Activated T-cell treated with anti-CD3 and anti-CD28 coated beads, Interleukin-2, amount 50 U/mL, for 72 hours (primary cell): ENCODE measurements around the gene COX6A2. TPM values are rescaled to one million over a fixed set of nuclear protein-coding genes. Genes with fewer than 3 reads are reported as not detected.
"Not testable (repeated sequence)": the region's sequence is repeated elsewhere in the genome, so short reads cannot be mapped to it uniquely, and the experiment has no call there.

Experiments used
- ATAC-seq, 2 donors: fragments of 150-1000 bp; cut with Tn5 transposase; replicated peaks in 1 of 2; 2 replicates each; pipeline ENCODE4 v1.10.0; 2021; ENCODE audit warnings: moderate library complexity in 2 of 2, mild to moderate bottlenecking in 1 of 2
- DNase-seq, 2 donors: peaks; one replicate each; pipeline ENCODE4 v3.0.0; 2021 to 2022; ENCODE audit warnings: mixed read lengths in 1 of 2
- H3K27ac Mint-ChIP-seq: one replicate; pipeline ENCODE4 v1.8.0; 2022; ENCODE audit warnings: mild to moderate bottlenecking, moderate library complexity, mixed read lengths
- H3K27me3 Mint-ChIP-seq: one replicate; pipeline ENCODE4 v1.8.0; 2022; ENCODE audit warnings: low read depth, mixed read lengths
- H3K36me3 Mint-ChIP-seq, 2 donors: one replicate each; pipeline ENCODE4 v1.8.0; 2022; ENCODE audit warnings: mixed read lengths in 2 of 2, mild to moderate bottlenecking in 1 of 2; ENCODE audit not compliant: insufficient read depth in 2 of 2
- H3K4me1 Mint-ChIP-seq: one replicate; pipeline ENCODE4 v1.8.0; 2022; ENCODE audit warnings: low read depth, mixed read lengths
- H3K4me3 Mint-ChIP-seq, 2 donors: one replicate each; pipeline ENCODE4 v1.8.0; 2022; ENCODE audit warnings: mild to moderate bottlenecking in 2 of 2, mixed read lengths in 2 of 2, moderate library complexity in 2 of 2
- H3K9me3 Mint-ChIP-seq, 2 donors: one replicate each; pipeline ENCODE4 v1.8.0; 2022; ENCODE audit warnings: mixed read lengths in 2 of 2
- total RNA-seq, 2 donors: library from RNA; stranded (reverse); gene quantifications; one replicate each; pipeline ENCODE4 v1.2.3, GENCODE V29; 2022

COX6A2 gene
- total RNA-seq, 2 donors from 2014 or later: not detected

GRCh38 chr16:31421587-31421986, 6.6 kb downstream of the COX6A2 start:
- H3K4me3 Mint-ChIP-seq: peak overlapping the region; percentile 63 to 69
- H3K9me3 Mint-ChIP-seq: no peaks in the 10 kb centered on the region
- H3K36me3 Mint-ChIP-seq: peaks cover 0 to 4% of the 10 kb centered on the region in 2 donors
- peaks cover 50% of the 10 kb centered on the region for H3K4me1 Mint-ChIP-seq
- ATAC-seq (peak; percentile 99), DNase-seq (peak; percentile 83 to 87)
- peaks cover 45% of the 10 kb centered on the region for H3K27me3 Mint-ChIP-seq
- no peak overlapping the region for H3K27ac Mint-ChIP-seq

GRCh38 chr16:31420037-31420436, 8.1 kb downstream of the COX6A2 start:
- Mint-ChIP-seq H3K36me3 (peaks cover 0 to 2% of the 10 kb centered on the region in 2 donors), H3K4me3 (peak overlapping the region; percentile 54 to 58), H3K4me1 (peaks cover 46% of the 10 kb centered on the region), H3K27me3 (peaks cover 44% of the 10 kb centered on the region), H3K27ac (no peak overlapping the region), H3K9me3 (no peaks in the 10 kb centered on the region)
- peak; percentile 14 to 31 for DNase-seq
- ATAC-seq: peak; percentile 17 to 28

DNA sequence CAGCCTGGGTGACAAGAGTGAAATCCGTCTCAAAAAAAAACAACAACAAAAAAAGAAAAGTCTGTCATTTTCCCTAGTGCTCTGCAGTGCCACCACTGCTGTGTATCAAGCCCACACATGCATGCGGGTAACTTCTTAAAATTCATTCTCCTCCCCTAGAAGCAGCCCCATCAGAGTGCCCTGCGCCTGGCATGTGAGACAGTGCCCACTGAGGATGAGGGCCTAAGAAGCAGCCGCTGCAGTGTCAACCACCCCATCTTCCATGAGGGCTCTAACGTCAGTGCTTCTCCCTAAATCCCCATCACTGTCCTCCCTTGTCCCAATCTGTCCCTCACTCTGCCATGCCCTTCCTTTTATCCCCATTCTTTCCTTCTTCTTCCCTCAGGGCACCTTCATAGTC, 10.2 kb downstream of the COX6A2 start:
- Mint-ChIP-seq H3K9me3 (no peaks in the 10 kb centered on the region), H3K27me3 (peaks cover 40% of the 10 kb centered on the region), H3K36me3 (peaks cover 0 to 2% of the 10 kb centered on the region in 2 donors), H3K27ac (no peak overlapping the region), H3K4me1 (peaks cover 36% of the 10 kb centered on the region), H3K4me3 (no peak overlapping the region)
- ATAC-seq: no peak
- DNase-seq: no peak

DNA sequence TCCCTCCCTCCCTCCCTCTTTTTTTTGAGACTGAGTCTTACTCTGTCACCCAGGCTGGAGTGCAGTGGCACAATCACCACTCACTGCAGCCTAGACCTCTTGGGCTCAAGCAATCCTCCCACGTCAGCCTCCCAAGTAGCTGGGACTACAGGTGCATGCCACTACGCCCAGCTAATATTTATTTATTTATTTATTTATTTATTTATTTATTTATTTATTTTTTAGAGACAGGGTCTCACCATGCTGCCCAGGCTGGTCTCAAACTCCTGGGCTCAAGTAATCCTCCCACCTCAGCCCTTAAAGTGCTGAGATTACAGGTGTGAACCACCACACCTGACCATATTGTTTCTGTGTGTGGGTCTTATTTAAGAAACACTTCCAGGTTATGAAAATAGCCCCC, 11.1 kb downstream of the COX6A2 start:
- not testable (repeated sequence) for ATAC-seq, H3K36me3 Mint-ChIP-seq, H3K27ac Mint-ChIP-seq, DNase-seq, H3K4me3 Mint-ChIP-seq, H3K9me3 Mint-ChIP-seq
- Mint-ChIP-seq H3K4me1 (peaks cover 28% of the 10 kb centered on the region), H3K27me3 (peaks cover 37% of the 10 kb centered on the region)

DNA sequence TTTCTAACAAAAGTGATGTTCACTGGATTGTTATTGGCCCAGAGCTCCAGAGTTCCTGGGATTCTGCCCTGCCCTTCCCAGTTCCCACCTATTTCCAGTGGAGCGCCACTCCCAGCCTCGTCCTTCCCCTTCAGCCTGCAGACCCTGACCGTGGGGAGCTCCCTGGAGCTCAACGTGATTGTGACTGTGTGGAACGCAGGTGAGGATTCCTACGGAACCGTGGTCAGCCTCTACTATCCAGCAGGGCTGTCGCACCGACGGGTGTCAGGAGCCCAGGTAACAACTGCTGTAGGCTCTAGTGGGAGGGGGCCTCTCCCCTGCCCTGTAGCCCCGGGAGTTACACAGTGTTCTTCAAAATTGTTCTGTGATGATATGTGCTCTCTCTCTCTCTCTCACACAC, 11.8 kb downstream of the COX6A2 start:
- ATAC-seq (no peak), DNase-seq (no peak)
- Mint-ChIP-seq H3K9me3 (no peaks in the 10 kb centered on the region), H3K36me3 (peaks cover 0 to 2% of the 10 kb centered on the region in 2 donors), H3K27ac (no peak overlapping the region), H3K4me3 (no peak overlapping the region), H3K27me3 (peaks cover 37% of the 10 kb centered on the region), H3K4me1 (peaks cover 21% of the 10 kb centered on the region)

DNA sequence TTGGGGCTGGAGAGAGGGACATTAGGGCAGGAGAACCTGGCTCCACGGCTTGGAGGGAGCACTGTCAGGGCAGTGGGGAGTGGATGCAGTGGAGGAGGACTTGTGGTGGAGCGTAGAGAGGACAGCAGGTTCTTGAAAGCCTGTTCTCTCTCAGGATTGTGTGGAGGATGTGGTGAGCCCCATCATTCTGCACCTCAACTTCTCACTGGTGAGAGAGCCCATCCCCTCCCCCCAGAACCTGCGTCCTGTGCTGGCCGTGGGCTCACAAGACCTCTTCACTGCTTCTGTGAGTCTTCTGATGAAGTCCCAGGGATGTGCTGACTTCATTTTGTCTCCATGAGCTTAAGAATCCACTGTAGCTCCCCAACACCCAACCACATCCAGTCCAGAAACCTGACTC, 13.5 kb downstream of the COX6A2 start:
- Mint-ChIP-seq H3K27me3 (peaks cover 37% of the 10 kb centered on the region), H3K9me3 (no peaks in the 10 kb centered on the region), H3K4me3 (no peak overlapping the region), H3K36me3 (peaks cover 0 to 2% of the 10 kb centered on the region in 2 donors), H3K4me1 (peaks cover 4% of the 10 kb centered on the region), H3K27ac (no peak overlapping the region)
- ATAC-seq: peak; percentile 31 to 63
- DNase-seq: no peak

DNA sequence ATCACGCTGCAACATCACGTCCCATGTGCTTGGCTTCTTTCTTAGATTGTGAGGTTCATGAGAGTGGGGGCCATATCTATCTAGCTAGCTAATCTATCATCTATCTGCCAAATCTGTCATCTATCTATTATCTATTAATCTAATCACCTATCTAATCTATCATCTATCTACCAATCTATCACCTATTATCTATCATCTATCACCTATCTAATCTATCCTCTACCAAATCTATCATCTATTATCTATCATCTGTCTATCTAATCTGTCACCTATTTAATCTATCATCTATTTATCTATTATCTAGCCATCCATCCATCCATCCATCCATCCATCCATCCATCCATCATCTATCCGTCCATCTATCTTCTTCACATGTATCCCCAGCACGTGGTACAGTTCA, 14.2 kb downstream of the COX6A2 start:
- Mint-ChIP-seq H3K27me3 (peaks cover 37% of the 10 kb centered on the region), H3K4me1 (no peaks in the 10 kb centered on the region), H3K9me3 (no peaks in the 10 kb centered on the region), H3K27ac (no peak overlapping the region), H3K36me3 (peaks cover 0 to 2% of the 10 kb centered on the region in 2 donors), H3K4me3 (no peak overlapping the region)
- ATAC-seq: no peak
- no peak for DNase-seq

DNA sequence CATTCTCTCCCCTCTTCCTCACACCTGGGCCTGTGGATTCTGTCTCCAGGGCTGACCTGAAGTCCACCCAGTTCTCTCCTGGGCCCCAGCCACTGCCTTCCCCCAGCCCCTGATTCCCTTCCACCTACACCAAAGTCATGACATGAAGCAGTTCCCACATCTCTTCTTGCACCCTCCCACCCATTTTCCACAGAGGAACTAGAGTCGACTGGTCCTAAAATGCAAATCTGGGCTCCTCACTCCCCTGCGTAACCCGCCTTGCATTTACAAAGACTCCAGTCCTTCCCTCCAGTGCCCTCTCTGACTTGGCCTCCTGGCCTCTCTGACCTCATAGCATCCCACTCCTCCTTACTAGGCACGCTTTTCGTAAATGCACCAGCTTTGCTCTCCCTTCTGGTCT, 14.8 kb downstream of the COX6A2 start:
- Mint-ChIP-seq H3K4me1 (no peaks in the 10 kb centered on the region), H3K27ac (no peak overlapping the region), H3K27me3 (peaks cover 34% of the 10 kb centered on the region)

GRCh38 chr16:31412750-31413149, 15.4 kb downstream of the COX6A2 start:
- DNase-seq: no peak
- peaks cover 28% of the 10 kb centered on the region for H3K27me3 Mint-ChIP-seq
- no peaks in the 10 kb centered on the region for H3K9me3 Mint-ChIP-seq
- H3K4me3 Mint-ChIP-seq: no peak overlapping the region
- H3K27ac Mint-ChIP-seq: no peak overlapping the region
- H3K4me1 Mint-ChIP-seq: no peaks in the 10 kb centered on the region
- no peak for ATAC-seq
- no peaks in the 10 kb centered on the region for H3K36me3 Mint-ChIP-seq

More for the DNA sequence above, 14.8 kb downstream of the COX6A2 start:
- H3K9me3 Mint-ChIP-seq: no peaks in the 10 kb centered on the region
- peaks cover 0 to 2% of the 10 kb centered on the region in 2 donors for H3K36me3 Mint-ChIP-seq
- no peak for DNase-seq
- no peak for ATAC-seq
- H3K4me3 Mint-ChIP-seq: no peak overlapping the region

DNA sequence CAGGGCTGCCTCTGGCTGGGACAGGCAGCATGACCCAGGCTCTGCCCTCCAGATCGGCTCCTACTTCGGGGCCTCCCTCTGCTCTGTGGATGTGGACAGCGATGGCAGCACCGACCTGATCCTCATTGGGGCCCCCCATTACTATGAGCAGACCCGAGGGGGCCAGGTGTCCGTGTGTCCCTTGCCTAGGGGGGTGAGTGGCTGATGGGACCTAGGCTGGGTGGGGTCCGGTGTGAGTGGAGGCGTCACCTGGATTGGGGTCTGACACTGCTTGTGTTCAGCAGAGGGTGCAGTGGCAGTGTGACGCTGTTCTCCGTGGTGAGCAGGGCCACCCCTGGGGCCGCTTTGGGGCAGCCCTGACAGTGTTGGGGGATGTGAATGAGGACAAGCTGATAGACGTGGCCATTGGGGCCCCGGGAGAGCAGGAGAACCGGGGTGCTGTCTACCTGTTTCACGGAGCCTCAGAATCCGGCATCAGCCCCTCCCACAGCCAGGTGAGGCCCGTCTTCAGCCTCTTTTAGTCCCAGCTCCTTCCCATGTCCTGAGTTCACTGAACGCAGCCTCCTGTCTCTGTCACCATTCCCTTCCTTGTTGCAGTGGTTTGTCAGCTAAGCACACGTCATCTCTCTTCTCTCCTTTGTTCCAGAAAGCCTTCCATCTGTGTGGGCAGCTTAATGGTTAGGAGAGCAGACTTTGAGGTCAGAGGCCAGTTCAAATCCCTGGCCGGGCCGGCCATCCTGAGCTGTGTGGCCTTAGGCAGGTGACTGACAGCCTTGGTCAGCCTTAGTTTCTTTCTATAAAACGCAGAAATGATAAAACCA, 16.9 kb downstream of the COX6A2 start:
- DNase-seq (no peak), ATAC-seq (no peak)
- no peaks in the 10 kb centered on the region for H3K9me3 Mint-ChIP-seq
- no peak overlapping the region for H3K27ac Mint-ChIP-seq
- peaks cover 22% of the 10 kb centered on the region for H3K27me3 Mint-ChIP-seq
- H3K4me3 Mint-ChIP-seq: no peak overlapping the region
- no peaks in the 10 kb centered on the region for H3K4me1 Mint-ChIP-seq
- no peaks in the 10 kb centered on the region for H3K36me3 Mint-ChIP-seq

DNA sequence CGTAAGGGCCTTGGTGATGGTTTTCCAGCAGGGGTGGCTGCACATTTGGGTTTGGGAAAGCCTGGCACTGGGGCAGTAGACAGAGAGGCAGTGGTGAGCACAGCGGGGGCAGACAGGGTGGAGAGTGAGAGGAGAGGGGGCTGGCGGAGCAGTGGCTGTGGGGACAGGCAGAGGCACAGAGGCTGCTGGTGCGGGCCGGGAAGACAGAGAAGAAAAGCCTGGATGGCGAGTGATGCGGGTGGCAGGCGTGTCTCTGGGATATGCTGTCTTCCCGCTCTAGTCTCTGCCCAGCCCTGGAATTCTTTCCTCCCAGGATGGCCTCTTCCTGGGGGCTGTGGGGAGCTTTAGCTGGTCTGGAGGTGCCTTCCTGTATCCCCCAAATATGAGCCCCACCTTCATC, 18.1 kb downstream of the COX6A2 start:
- Mint-ChIP-seq H3K27ac (no peak overlapping the region), H3K36me3 (no peaks in the 10 kb centered on the region), H3K4me3 (no peak overlapping the region), H3K4me1 (no peaks in the 10 kb centered on the region), H3K27me3 (peaks cover 13% of the 10 kb centered on the region), H3K9me3 (no peaks in the 10 kb centered on the region)
- no peak for ATAC-seq
- no peak for DNase-seq

GRCh38 chr16:31409433-31409832, 18.7 kb downstream of the COX6A2 start:
- Mint-ChIP-seq H3K4me3 (no peak overlapping the region), H3K9me3 (no peaks in the 10 kb centered on the region), H3K27ac (no peak overlapping the region), H3K4me1 (no peaks in the 10 kb centered on the region), H3K27me3 (peaks cover 11% of the 10 kb centered on the region), H3K36me3 (no peaks in the 10 kb centered on the region)
- DNase-seq: no peak
- no peak for ATAC-seq

GRCh38 chr16:31407406-31407805, 20.8 kb downstream of the COX6A2 start:
- Mint-ChIP-seq H3K4me3 (no peak overlapping the region), H3K4me1 (peaks cover 6% of the 10 kb centered on the region), H3K27me3 (peaks cover 2% of the 10 kb centered on the region), H3K36me3 (no peaks in the 10 kb centered on the region), H3K27ac (no peak overlapping the region), H3K9me3 (no peaks in the 10 kb centered on the region)
- DNase-seq (no peak), ATAC-seq (no peak)
